ENCODE results near the gene NRG2.

DNA sequence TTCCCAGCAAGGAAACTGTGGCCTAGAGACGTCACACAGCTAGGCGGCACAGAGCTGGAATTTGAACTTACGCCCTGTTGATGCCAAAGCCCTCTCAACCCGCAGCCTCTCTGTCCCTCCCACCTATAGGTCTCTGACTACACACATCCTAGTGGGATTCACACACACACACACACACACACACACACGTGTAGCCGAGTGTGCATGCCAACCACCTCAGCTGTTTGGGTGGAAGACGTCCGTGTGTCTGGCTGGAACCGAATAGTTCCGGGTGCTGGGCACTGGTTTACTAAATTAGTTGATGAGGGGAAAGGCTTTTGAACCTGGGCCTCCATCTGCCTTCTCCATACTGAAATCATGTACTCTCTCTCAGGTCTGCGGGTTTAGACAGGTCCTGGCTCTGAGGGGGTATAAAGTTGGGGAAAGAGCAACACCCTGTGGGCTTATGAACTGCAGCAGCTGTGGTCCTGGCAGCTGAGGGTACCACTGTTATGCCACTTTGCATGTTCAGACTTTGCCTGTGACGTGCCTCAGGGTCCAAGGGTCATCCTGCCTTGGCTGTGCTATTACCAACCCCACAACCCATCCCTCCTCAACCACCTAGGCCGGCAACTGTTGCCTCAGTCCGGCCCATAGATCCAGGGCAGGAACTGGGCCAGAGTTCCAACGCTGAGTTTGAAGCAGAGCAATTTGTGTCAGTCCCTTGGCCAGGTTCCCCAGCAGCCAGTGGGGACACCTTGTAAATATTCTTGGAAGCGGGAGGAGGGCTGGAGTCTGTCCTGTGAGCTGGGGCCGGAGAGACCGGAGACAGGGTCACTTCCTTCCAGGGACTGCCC lies 197.0 kb downstream of the NRG2 start:
- TF ChIP-seq, protein P1, sequence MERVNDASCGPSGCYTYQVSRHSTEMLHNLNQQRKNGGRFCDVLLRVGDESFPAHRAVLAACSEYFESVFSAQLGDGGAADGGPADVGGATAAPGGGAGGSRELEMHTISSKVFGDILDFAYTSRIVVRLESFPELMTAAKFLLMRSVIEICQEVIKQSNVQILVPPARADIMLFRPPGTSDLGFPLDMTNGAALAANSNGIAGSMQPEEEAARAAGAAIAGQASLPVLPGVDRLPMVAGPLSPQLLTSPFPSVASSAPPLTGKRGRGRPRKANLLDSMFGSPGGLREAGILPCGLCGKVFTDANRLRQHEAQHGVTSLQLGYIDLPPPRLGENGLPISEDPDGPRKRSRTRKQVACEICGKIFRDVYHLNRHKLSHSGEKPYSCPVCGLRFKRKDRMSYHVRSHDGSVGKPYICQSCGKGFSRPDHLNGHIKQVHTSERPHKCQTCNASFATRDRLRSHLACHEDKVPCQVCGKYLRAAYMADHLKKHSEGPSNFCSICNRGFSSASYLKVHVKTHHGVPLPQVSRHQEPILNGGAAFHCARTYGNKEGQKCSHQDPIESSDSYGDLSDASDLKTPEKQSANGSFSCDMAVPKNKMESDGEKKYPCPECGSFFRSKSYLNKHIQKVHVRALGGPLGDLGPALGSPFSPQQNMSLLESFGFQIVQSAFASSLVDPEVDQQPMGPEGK (CRISPR knock-in tag; IDR thresholded peaks at IDR 0.05; ENCODE audit: borderline replicate concordance) = no peak
- TF ChIP-seq PPARA (CRISPR knock-in tag; IDR thresholded peaks at IDR 0.05; ENCODE audit: borderline replicate concordance) (no peak), CSDC2 (CRISPR knock-in tag; IDR thresholded peaks at IDR 0.05) (no peak), ESRRG (CRISPR knock-in tag; IDR thresholded peaks at IDR 0.05) (no peak), ARNTL (CRISPR knock-in tag; IDR thresholded peaks at IDR 0.05; ENCODE audit: borderline replicate concordance, low read depth) (no peak), ZC3H10 (CRISPR knock-in tag; IDR thresholded peaks at IDR 0.05) (no peak), ZFP30 (CRISPR knock-in tag; IDR thresholded peaks at IDR 0.05) (no peak), GLIS3 (CRISPR knock-in tag; IDR thresholded peaks at IDR 0.05) (no peak), ISL1 (CRISPR knock-in tag; IDR thresholded peaks at IDR 0.05) (no peak), OSR1 (CRISPR knock-in tag; IDR thresholded peaks at IDR 0.05) (no peak), TCF4 (CRISPR knock-in tag; IDR thresholded peaks at IDR 0.05; ENCODE audit: borderline replicate concordance) (no peak)
- TF ChIP-seq, protein P2, sequence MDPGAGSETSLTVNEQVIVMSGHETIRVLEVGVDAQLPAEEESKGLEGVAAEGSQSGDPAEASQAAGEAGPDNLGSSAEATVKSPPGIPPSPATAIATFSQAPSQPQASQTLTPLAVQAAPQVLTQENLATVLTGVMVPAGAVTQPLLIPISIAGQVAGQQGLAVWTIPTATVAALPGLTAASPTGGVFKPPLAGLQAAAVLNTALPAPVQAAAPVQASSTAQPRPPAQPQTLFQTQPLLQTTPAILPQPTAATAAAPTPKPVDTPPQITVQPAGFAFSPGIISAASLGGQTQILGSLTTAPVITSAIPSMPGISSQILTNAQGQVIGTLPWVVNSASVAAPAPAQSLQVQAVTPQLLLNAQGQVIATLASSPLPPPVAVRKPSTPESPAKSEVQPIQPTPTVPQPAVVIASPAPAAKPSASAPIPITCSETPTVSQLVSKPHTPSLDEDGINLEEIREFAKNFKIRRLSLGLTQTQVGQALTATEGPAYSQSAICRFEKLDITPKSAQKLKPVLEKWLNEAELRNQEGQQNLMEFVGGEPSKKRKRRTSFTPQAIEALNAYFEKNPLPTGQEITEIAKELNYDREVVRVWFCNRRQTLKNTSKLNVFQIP (CRISPR knock-in tag; IDR thresholded peaks at IDR 0.05; ENCODE audit: borderline replicate concordance, low read depth) = no peak
